ENCODE data around the gene KHDRBS1.

DNA sequence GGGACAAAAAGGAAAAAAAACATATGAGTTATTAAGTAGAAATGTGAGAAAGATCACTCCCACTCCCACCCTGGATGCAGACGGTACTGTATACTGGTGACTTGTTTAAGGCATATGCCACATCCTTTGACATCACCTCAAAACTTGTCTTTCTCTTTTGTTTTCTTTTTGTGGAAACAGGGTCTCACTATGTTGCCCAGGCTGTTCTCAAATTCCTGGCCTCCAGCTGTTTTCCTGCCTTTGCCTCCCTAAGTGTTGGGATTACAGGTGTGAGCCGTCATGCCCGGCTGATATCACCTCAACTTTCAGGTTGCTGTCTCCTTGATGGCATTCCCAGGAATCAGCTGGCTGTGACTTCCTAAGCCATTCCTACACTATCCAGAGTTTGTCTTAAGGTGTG lies 18.4 kb upstream of the KHDRBS1 start:
- TF ChIP-seq EZH2 (optimal IDR thresholded peaks at IDR 0.05; ENCODE audit: low read depth, low read length) (no peak), EZH2phosphoT487 (IDR thresholded peaks at IDR 0.05; ENCODE audit: low read length) (no peak)
- TF ChIP-seq, protein P1, sequence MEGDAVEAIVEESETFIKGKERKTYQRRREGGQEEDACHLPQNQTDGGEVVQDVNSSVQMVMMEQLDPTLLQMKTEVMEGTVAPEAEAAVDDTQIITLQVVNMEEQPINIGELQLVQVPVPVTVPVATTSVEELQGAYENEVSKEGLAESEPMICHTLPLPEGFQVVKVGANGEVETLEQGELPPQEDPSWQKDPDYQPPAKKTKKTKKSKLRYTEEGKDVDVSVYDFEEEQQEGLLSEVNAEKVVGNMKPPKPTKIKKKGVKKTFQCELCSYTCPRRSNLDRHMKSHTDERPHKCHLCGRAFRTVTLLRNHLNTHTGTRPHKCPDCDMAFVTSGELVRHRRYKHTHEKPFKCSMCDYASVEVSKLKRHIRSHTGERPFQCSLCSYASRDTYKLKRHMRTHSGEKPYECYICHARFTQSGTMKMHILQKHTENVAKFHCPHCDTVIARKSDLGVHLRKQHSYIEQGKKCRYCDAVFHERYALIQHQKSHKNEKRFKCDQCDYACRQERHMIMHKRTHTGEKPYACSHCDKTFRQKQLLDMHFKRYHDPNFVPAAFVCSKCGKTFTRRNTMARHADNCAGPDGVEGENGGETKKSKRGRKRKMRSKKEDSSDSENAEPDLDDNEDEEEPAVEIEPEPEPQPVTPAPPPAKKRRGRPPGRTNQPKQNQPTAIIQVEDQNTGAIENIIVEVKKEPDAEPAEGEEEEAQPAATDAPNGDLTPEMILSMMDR (IDR thresholded peaks at IDR 0.05; ENCODE audit: low read length) = no peak

All from MM.1S (cell line).